Smooth muscle cell (in vitro differentiated cells): ENCODE measurements around the gene SBF2. TPM values are rescaled to one million over a fixed set of nuclear protein-coding genes. Genes with fewer than 3 reads are reported as not detected.
A peak's percentile ranks its signal among the peaks of the same experiment; 100 is the strongest.

ENCODE experiments used
- DNase-seq: peaks from one replicate; lab custom pipeline; 2025; ENCODE audit not compliant: unreplicated experiment; lab: John Stamatoyannopoulos, UW
- H2AFZ ChIP-seq: fragments of 200-600 bp; sonication (generic); 2 replicates; pipeline ENCODE4 v1.6.0; 2016; ENCODE audit warnings: antibody characterized with exemption, low read depth, mild to moderate bottlenecking
- H3F3A ChIP-seq: fragments of 200-600 bp; sonication (generic); 2 replicates; pipeline ENCODE4 v1.6.0; 2017; ENCODE audit warnings: antibody characterized with exemption, low read depth
- H3K27ac ChIP-seq: fragments of 200-600 bp; sonication (generic); 2 replicates; pipeline ENCODE4 v1.5.1; 2016; ENCODE audit warnings: low read depth, mild to moderate bottlenecking
- H3K27me3 ChIP-seq: fragments of 200-600 bp; sonication (generic); 2 replicates; pipeline ENCODE4 v1.6.1; 2016; ENCODE audit warnings: low read depth, mild to moderate bottlenecking
- H3K36me3 ChIP-seq: fragments of 200-600 bp; sonication (generic); 2 replicates; pipeline ENCODE4 v1.5.1; 2016; ENCODE audit warnings: low read depth
- H3K4me1 ChIP-seq: fragments of 200-600 bp; sonication (generic); 2 replicates; pipeline ENCODE4 v1.5.1; 2016; ENCODE audit warnings: low read depth
- H3K4me2 ChIP-seq: fragments of 200-600 bp; sonication (generic); 2 replicates; pipeline ENCODE4 v1.6.0; 2016; ENCODE audit warnings: mild to moderate bottlenecking
- H3K4me3 ChIP-seq: fragments of 200-600 bp; sonication (generic); 2 replicates; pipeline ENCODE4 v1.5.1; 2016; ENCODE audit warnings: mild to moderate bottlenecking
- H3K79me2 ChIP-seq: fragments of 200-600 bp; sonication (generic); 2 replicates; pipeline ENCODE4 v1.6.0; 2016; ENCODE audit warnings: low read depth, mild to moderate bottlenecking
- H3K9ac ChIP-seq: fragments of 200-600 bp; sonication (generic); 2 replicates; pipeline ENCODE4 v1.6.0; 2016; ENCODE audit warnings: low read depth
- H3K9me3 ChIP-seq: fragments of 200-600 bp; sonication (generic); replicated peaks from 2 replicates; pipeline ENCODE4 v1.5.1; 2016; ENCODE audit warnings: low read depth
- H4K20me1 ChIP-seq: fragments of 200-600 bp; sonication (generic); 2 replicates; pipeline ENCODE4 v1.6.0; 2016; ENCODE audit warnings: low read depth
- CTCF ChIP-seq: fragments of 200-600 bp; sonication (generic); IDR thresholded peaks from 2 replicates; pipeline ENCODE4 v1.5.1; 2017; ENCODE audit warnings: borderline replicate concordance, mild to moderate bottlenecking, antibody characterized with exemption; ENCODE audit not compliant: insufficient read depth, poor library complexity, severe bottlenecking
- WGBS: methylation state at CpG from one replicate; pipeline ENCODE4 v1.1.7; 2016; ENCODE audit warnings: low lambda C conversion rate; 5-methylcytosine and 5-hydroxymethylcytosine counted together
- polyA plus RNA-seq: library from polyadenylated mRNA; unstranded; fragments of >200 nt; fragmentation: Nextera tagmentation; extraction: Ambion mirVana; gene quantifications from 2 replicates; pipeline ENCODE4 v1.2.1, GENCODE V29; 2016
- total RNA-seq: library from RNA; depleted of rRNA; stranded (reverse); fragments of >200 nt; gene quantifications from 2 replicates; pipeline ENCODE4 v1.2.3, GENCODE V29; 2014

Gene SBF2
- total and polyA plus RNA-seq, 2 experiments from 2014 or later = 19.0 to 80.7 TPM

GRCh38 chr11:10164621-10165020, 129.4 kb downstream of the SBF2 start:
- Histone ChIP-seq H3K4me2 (no peak overlapping the region), H3K27me3 (no peaks in the 10 kb centered on the region), H3K4me1 (no peaks in the 10 kb centered on the region), H3K4me3 (no peak overlapping the region), H3K9ac (no peak overlapping the region), H2AFZ (no peak overlapping the region), H4K20me1 (peaks cover 55% of the 10 kb centered on the region), H3K79me2 (peaks cover 28% of the 10 kb centered on the region), H3K36me3 (no peaks in the 10 kb centered on the region), H3K9me3 (no peaks in the 10 kb centered on the region), H3F3A (no peaks in the 10 kb centered on the region), H3K27ac (no peak overlapping the region)
- DNase-seq = no peak
- TF ChIP-seq CTCF = no peak

GRCh38 chr11:10162222-10162621, 131.8 kb downstream of the SBF2 start:
- no peak overlapping the region for H3K27ac ChIP-seq
- H3F3A ChIP-seq = no peaks in the 10 kb centered on the region
- no peaks in the 10 kb centered on the region for H3K4me1 ChIP-seq
- peaks cover 11% of the 10 kb centered on the region for H3K36me3 ChIP-seq
- peaks cover 3% of the 10 kb centered on the region for H3K9me3 ChIP-seq
- H4K20me1 ChIP-seq = peaks cover 53% of the 10 kb centered on the region
- 95% methylated on average over 2 of the region's 2 CpGs for WGBS
- DNase-seq = no peak
- no peak for TF ChIP-seq CTCF
- H3K4me3 ChIP-seq = no peak overlapping the region
- H3K27me3 ChIP-seq = no peaks in the 10 kb centered on the region
- peaks cover 46% of the 10 kb centered on the region for H3K79me2 ChIP-seq
- H3K4me2 ChIP-seq = peak overlapping the region; percentile 34
- no peak overlapping the region for H2AFZ ChIP-seq
- no peak overlapping the region for H3K9ac ChIP-seq

- TF ChIP-seq CTCF = no peak
- Histone ChIP-seq H3K9me3 (peaks cover 3% of the 10 kb centered on the region), H3K27me3 (no peaks in the 10 kb centered on the region), H2AFZ (no peak overlapping the region), H3K36me3 (peaks cover 11% of the 10 kb centered on the region), H3K9ac (no peak overlapping the region), H3K27ac (no peak overlapping the region), H3K4me3 (no peak overlapping the region), H3K4me2 (no peak overlapping the region), H4K20me1 (peaks cover 63% of the 10 kb centered on the region), H3F3A (no peaks in the 10 kb centered on the region), H3K4me1 (no peaks in the 10 kb centered on the region), H3K79me2 (peaks cover 53% of the 10 kb centered on the region)
- no peak for DNase-seq
- 88% methylated on average over 2 of the region's 2 CpGs for WGBS
Measured at GRCh38 chr11:10160350-10160749, 133.7 kb downstream of the SBF2 start.

- no peak for DNase-seq
- peaks cover 3% of the 10 kb centered on the region for H3K9me3 ChIP-seq
- H3F3A ChIP-seq = no peaks in the 10 kb centered on the region
- H3K27ac ChIP-seq = no peak overlapping the region
- no peaks in the 10 kb centered on the region for H3K27me3 ChIP-seq
- H3K4me2 ChIP-seq = no peak overlapping the region
- TF ChIP-seq CTCF = no peak
- peaks cover 11% of the 10 kb centered on the region for H3K36me3 ChIP-seq
- no peak overlapping the region for H2AFZ ChIP-seq
- no peaks in the 10 kb centered on the region for H3K4me1 ChIP-seq
- H3K4me3 ChIP-seq = no peak overlapping the region
- H3K79me2 ChIP-seq = peaks cover 52% of the 10 kb centered on the region
- no peak overlapping the region for H3K9ac ChIP-seq
- peaks cover 49% of the 10 kb centered on the region for H4K20me1 ChIP-seq
Measured at GRCh38 chr11:10158461-10158860, 135.6 kb downstream of the SBF2 start.
